Astrocyte (in vitro differentiated cells and primary cell): ENCODE measurements around the gene HEXIM1.

Experiments
- EZH2 ChIP-seq: IDR thresholded peaks from 2 replicates; pipeline ENCODE4 v1.6.1; 2012; ENCODE audit warnings: mild to moderate bottlenecking, low read length, inconsistent platforms; ENCODE audit not compliant: insufficient read depth
- TF ChIP-seq, protein P1 (sequence below): IDR thresholded peaks from 2 replicates; pipeline ENCODE4 v1.5.1; 2011; ENCODE audit warnings: low read depth, mild to moderate bottlenecking, inconsistent platforms, low read length, moderate library complexity; ENCODE audit not compliant: insufficient read depth

DNA sequence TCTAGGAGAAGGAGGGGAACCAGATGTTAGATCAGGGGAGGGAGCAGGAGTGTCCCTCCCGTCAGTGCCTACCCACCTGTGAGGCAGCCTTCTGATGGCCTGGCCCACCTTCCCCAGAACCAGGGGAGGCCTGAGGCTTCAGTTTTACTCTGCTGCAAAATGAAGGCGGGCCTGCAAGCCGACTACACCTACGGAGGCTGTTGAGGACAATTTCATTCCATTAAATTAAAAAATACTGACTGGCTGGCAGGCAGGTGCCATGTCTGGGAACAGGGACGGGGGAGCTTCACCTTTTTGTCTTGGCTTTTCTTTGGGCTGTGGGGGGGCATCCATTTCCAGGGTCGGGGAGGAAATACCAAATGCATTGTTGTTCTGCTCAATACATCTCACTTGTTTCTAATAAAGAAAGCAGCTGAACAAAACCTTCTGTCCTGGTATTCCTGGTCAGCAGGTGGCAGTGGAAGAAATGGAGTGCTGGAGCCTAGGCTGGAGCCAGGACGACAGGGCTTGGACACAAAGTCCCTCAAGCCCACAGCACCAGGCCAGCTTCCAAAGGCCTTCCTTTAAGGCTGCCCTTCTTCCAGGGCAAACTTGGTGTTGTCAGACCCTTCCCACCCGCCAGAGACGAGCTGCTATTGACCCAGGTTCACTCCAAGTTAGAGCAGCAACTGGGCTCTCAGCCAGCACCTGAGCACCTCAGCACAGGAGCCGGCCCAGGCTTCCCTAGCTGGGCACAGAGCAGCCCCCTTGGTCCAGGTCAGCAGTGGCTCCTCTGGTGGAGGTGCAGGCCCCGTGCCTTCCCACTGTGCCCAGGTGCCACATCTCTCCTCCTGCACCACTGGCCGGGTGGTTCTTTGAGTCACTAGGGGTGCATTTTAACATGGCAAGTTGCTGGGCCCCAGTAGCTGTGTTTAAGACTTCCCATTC lies 39.4 kb upstream of the HEXIM1 start:
- TF ChIP-seq, protein P1, sequence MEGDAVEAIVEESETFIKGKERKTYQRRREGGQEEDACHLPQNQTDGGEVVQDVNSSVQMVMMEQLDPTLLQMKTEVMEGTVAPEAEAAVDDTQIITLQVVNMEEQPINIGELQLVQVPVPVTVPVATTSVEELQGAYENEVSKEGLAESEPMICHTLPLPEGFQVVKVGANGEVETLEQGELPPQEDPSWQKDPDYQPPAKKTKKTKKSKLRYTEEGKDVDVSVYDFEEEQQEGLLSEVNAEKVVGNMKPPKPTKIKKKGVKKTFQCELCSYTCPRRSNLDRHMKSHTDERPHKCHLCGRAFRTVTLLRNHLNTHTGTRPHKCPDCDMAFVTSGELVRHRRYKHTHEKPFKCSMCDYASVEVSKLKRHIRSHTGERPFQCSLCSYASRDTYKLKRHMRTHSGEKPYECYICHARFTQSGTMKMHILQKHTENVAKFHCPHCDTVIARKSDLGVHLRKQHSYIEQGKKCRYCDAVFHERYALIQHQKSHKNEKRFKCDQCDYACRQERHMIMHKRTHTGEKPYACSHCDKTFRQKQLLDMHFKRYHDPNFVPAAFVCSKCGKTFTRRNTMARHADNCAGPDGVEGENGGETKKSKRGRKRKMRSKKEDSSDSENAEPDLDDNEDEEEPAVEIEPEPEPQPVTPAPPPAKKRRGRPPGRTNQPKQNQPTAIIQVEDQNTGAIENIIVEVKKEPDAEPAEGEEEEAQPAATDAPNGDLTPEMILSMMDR = no peak
- no peak for TF ChIP-seq EZH2
